ENCODE measurements around the gene GPR39.

DNA sequence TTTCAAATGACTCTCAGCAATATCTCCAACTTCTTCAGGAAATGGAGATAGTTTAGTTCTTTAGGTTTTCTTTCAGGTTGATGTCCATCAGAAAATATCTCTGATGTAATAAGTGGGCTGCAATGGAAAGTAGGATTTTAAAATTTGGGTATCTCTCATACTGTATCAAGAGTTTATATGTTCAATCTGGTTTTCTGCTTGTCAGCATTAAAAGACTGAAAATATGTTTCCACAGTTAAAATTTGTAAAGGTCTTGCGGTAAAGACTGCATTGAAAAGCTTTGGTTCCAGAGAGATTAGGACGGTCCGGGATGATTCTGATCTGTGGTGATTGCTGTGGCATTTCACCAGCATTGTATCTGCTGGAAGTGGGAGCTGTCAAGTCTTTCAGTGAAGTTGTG, 170.2 kb downstream of the GPR39 start:
- TF ChIP-seq, protein P1, sequence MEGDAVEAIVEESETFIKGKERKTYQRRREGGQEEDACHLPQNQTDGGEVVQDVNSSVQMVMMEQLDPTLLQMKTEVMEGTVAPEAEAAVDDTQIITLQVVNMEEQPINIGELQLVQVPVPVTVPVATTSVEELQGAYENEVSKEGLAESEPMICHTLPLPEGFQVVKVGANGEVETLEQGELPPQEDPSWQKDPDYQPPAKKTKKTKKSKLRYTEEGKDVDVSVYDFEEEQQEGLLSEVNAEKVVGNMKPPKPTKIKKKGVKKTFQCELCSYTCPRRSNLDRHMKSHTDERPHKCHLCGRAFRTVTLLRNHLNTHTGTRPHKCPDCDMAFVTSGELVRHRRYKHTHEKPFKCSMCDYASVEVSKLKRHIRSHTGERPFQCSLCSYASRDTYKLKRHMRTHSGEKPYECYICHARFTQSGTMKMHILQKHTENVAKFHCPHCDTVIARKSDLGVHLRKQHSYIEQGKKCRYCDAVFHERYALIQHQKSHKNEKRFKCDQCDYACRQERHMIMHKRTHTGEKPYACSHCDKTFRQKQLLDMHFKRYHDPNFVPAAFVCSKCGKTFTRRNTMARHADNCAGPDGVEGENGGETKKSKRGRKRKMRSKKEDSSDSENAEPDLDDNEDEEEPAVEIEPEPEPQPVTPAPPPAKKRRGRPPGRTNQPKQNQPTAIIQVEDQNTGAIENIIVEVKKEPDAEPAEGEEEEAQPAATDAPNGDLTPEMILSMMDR (IDR thresholded peaks at IDR 0.05; ENCODE audit: insufficient read depth, low read length, poor library complexity, severe bottlenecking), result no peak
- TF ChIP-seq EZH2phosphoT487 (conservative IDR thresholded peaks at IDR 0.05; ENCODE audit: low read length), result no peak
